Retina (tissue), 1 donor: ENCODE results near the gene DYRK3.
A peak's percentile ranks its signal among the peaks of the same experiment; 100 is the strongest.

Experiments
- DNase-seq: peaks from one replicate; pipeline ENCODE4 v3.0.0-alpha.2; 2016

Gene DYRK3

DNA sequence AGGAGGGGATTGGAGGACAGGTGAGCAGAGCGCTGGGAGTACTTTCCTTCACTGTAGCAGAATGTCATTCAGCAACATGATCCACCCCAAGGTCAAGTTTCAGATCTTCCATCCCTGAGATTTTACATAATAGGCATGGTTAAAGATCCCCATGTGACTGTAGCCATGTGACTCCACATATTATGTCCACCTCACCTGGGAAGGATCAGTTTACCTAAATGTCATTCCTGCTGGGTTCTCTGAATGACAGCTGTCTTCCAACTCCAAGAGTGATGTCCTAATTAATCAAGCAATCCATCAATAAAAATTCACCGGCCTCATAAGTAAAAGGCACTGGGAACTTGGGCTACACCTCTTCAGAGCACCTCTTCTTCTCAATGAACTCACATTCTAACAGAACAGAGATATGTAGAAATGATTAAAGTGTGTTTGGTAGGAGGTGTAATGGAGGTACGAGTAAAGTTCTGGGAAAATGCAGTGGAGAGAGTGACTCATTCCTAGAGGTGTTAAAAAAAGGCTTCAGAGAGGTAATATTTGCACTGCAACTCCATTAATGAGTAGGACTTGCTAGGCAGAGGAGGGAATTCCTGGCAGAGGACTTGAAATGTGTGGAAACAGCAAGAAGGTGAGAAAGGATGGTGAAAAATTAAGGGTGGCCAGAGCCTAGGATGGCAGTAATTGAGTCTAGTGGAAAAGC, 27.2 kb downstream of the DYRK3 start:
- DNase-seq: no peak

DNA sequence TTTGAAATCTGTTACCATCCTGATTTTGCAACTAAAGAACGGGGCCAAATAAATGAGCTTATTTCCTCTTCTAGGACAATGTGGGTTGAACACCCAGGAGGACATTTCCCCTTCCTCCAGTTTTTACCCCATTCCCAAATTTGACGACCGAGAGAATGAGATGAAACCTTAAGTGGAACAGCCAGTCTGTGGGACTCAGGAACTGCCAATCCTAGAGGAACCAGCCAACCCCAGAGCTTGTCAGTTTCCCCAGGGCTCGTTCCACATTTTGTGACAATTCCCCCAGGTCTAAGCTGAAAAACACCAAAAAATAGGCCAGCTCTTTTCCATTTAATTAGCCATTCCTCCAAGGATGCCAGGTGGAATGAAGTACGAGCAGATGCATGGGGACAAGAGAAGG, 28.0 kb downstream of the DYRK3 start:
- DNase-seq: no peak

DNA sequence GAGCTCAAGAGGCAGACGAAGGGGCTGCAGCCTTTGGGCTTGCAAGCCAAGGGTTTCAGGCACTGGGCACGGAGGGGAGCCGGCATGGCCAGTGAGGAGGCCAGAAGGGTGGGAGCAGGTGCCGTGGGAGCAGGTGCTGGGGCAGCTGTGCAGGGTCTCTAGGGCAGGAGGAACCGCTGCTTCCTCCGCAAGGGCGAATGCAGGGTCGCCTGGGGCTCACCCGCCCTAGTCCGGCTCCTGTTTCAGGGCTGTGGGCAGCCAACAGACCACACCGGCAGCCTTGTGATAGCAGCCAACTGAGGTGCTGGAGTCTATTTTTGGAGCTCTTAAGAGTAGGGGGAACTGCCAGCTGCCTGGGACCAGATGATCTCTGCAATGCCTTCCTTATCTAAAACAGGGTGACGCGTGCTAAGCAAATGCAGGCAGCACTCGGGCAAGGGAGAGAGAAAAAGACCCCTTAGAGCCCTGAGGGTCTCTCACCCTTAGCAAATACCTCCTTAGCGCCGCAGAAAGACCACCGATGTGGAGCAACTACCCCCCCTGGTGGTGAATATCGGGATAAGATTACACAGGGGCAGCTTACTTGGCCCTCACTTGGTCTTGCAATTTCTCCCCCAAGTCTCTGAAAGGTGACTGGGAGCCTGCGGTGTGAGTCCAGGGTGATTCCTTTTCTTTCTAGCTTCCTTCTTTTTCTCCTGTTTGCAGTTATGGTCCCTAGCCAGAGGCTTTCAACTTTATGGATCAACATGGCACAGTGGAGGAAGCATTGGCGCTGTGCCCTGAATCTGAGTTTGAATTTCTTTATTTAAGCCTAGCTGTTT, 28.7 kb downstream of the DYRK3 start:
- peak; percentile 90 for DNase-seq

DNA sequence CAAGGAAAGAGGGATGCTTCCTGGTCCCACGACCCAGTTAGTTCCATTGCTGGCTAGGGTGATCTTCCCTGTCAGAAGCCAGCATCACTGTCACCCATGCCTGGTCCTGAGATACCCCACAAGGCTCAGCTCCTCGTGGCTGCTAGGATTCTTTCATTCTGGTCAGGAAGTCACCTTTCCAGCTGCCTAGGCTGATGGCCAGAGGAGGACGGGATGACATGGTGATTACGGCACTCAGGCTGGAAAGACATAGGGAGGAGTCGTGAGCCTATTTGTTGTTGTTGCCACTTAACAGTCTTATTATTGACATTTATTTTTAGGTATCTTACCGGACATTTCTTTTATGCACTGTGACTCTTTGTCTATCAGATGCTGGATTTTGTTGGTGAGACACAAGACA, 29.4 kb downstream of the DYRK3 start:
- no peak for DNase-seq

DNA sequence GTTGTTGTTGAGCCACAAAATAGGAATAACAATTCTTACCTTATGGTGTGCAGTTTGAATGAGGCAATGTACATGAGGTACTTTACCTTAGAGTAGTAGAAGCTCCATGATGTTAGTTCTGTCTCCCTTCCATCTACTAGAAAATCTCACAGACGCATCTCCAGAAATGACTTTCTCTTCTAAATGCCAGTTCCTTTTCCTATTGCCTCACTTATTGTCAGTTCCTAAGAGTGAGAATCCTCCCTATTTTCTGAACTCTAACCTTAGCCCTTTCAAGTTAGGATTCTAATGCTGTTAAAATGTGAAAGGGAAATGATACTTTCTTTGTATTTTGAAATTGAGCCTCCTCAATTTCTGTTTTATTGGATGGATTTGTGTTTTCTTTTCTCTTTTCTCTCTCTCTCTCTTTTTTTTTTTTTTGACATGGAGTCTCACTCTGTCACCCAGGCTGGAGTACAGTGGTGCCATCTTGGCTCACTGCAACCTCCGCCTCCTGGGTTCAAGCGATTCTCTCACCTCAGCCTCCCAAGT, 30.8 kb downstream of the DYRK3 start:
- DNase-seq: no peak

DNA sequence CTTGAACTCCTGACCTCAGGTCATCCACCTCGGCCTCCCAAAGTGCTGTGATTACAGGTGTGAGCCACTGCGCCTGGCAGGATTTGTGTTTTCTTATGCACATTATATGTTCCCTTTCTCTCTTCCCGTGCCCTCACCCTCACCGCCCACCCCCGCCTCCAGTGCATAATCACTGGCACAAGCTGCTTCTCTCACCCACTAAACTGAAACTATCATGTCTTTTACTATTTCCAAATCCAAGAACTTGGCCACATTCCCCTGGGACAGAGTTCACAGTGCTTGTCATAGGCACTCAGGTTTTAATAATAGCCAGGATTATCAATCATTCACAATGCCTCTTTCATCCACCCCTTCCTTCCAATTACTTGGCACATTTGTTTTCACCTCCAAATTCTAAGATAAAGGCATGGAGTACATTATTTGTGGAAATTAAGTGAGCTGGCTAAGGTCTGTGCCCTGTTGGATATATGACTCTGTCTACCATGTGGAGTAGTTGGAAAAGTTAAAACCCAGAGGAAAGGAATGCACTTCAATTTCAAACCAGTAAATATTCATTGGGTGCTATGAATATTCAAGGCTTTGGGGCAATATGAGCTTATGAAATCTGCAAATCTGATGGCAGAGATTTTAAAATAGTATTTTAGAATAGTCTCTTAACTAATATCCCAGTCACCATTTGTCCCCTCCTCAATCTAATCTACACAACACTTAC, 31.8 kb downstream of the DYRK3 start:
- DNase-seq: no peak

DNA sequence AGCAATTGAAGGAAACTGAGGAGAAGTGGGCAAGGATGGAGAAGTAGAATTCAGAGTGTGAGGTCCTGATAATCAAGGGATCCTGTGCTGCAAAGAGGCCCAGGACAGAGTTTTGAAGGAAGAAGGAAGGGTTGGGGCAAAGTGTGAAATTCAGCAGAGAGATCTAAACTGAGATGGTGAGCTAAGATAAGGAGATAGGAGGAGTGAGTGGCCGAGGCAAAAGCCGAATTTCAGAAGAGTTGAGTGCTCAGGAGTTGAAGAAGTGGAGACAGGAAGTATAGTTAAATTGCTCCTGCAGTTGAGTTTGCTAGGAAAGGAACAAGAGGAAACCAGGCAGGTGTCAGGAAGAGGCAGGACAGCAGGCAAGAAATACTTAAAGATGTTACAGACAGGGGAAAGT, 33.0 kb downstream of the DYRK3 start:
- no peak for DNase-seq

DNA sequence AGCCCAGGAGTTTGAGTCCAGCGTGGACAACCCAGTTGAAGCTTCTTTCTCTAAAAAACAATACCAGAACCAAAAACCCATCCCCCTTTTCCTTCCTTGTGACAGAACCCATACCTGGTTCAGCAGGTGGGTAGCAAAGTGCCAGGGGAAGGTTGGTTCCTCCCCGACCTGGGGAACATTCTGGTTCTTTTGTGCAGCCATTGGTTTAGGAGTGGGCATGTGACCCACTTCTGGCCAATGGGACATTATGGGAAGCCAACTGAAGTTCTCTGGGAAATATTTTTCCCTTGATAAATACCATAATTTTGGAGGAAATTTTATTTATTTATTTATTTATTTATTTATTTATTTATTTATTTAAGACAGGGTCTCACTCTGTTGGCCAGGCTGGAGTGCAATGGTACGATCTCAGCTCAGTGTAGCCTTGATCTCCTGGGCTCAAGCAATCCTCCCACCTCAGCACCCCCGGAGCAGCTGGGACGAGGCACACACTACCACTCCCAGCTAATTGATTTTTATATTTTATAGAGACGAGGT, 33.6 kb downstream of the DYRK3 start:
- no peak for DNase-seq

DNA sequence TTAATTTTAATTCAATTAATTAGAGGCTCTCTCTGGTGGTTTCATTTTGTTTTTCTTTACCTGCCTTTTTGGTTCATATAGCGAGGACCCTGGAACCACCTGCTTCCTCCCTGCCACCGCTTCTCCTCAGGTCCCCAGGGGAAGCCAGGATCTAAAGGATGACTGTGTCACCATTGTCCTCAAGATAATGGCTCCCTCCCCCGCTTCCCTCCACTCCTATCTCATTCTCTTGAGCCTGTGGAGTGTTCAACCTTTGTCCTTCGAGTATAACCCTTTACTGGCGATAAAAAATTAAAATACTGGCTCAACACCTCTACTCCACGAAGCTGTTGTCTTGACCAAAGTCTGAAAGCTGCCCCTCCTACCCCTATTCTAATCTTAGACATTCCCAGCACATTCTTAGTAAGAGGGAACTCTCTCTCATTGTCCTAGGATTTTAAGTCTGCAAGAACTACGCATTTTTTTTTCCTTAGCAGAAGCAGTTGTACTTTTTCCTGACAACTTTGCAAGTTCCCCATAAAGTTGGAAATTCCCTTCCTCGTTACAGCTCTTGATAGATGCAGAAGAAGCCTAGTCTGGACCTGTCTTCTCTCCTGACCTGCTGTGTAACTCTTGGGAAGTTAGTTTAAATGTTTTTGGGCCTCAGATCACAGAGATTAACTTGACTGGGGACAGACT, 36.8 kb downstream of the DYRK3 start:
- no peak for DNase-seq

DNA sequence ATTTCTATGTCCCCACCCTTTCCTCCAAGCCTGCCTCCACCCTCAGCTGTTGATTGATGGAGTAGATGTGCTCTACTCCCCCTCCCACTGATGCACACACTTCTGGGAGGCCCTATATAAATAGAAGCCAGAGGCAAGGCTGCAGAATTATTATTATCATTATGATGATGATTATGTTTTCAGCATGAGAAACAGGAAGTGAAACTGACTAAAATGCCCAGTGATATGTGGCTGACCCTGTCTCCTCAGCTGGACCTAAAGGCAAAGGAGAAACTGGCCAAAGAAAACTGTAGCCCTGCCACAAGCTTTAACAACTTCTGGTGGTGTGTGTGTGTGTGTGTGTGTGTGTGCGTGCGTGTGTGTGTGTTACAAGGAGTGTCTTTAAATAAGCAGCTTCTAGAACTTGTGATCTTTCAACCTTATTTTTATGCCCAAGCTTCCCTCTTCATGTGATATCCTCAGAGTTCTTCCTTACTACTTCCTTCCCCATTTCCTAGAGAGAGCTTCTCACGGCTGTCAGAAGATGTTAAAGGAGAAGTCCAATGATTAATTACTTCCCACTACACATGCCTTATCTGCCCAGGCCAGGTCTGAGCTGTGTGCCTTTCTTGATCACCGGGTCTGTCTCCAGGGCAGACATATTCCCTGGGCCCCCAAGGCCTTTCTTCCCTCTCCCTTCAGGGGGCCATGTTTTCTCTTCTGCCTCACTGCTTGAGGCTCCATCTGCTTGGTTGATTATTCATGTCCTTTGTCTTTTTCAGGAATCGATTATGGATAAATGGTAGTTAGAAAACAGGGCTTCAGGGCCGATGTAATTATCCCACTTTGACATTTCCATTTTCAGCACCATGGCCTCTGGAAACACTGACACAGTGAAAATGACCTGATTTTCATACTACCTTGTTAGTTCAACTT, 37.8 kb downstream of the DYRK3 start:
- peak; percentile 77 for DNase-seq

DNA sequence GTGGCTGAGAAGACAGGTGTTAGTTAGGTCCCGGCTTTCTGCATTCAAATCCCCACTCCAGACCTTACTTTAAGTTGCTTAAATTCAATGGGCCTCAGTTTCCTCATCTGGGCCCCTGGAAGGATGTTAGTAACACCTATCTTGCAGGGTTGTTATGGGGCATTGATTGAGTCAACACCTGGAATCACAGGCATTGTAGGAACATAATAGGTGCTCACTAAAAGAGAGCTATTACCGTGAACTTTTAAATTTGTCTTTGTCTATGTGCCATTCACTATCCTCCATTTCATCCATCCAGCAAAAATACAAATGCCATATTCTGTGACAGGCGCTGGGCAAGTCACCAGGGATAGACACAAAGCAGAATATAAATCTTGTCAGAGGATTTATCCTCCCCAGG, 38.9 kb downstream of the DYRK3 start:
- DNase-seq: no peak

DNA sequence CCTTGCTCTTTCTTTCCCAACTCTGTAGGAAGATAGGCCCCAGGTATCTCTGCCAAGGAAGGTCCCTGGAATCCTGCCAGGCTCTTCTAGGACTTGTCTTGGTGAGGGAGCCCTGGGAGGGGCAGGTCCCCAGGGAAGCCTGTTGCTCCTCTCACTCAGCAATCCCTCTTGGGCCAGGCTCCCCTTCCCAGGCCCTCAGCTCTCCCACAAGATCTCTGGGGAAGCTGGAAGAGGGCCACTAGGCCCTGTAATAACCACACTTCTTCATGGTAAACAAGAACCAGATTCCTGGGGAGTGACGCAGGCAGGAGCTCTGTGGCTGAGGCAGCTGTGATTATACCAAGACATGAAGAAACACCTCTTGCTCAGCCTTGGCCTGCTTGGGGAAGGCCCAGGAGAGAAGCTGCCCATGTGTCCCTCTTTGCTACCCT, 39.4 kb downstream of the DYRK3 start:
- DNase-seq: no peak

DNA sequence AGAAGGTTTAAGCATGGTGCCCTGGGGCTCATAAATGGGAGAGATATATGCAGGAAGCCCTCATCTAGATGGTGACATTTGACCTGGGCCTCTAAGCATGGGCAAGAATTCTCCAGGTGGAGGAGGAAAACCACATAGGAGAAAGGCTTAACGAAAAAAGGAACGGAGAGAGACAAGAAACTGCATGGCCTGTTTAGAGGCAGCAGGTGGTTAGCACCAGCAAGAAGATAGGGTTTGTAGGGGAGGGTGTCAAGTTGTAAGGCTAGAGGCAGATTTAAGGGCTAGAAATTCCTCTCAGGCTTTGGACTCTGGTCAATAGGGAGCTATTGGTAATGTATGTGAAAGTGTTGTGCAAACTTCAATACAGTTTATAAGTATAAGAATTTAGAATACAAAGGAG, 41.2 kb downstream of the DYRK3 start:
- no peak for DNase-seq

DNA sequence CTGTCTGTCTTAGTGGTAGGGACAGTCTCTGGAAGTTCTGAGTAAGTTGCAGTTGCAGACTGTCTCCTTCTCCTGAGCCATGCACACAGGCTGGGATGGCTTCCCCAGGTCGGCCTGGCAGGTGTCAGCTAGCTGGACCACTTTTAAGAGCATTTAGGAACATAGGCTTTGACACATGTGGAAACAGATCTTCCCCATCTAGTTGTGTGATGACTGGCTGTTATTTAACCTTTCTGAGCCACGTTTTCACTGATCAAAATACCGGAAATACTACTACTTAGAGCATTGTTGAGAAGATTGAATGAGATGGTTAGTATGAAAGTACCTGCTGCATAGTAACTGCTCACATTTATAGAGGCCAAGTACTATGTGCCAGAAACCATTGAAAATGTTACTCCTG, 43.2 kb downstream of the DYRK3 start:
- no peak for DNase-seq

DNA sequence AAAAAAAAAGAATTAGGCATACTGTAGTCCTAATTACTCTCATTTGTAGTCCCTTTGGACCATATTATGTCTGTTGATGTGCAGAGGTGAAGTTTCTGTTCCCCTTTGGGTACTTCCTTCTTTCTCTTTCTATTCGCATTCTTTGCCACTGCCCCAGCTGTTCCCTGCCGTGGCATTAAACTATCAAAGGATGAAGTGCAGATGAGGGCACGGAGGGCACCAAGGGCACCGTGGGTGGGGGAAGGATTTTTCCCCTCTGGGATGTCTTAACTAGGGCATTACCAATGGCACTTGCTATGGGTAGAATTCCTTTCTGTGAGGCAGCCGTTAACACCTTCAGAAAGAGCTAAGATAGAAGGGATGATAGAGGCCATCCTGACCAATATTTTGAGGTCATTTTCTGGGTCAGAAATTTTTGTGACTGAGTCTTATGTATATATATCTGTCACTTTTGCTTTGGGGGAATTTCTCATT, 44.4 kb downstream of the DYRK3 start:
- no peak for DNase-seq

DNA sequence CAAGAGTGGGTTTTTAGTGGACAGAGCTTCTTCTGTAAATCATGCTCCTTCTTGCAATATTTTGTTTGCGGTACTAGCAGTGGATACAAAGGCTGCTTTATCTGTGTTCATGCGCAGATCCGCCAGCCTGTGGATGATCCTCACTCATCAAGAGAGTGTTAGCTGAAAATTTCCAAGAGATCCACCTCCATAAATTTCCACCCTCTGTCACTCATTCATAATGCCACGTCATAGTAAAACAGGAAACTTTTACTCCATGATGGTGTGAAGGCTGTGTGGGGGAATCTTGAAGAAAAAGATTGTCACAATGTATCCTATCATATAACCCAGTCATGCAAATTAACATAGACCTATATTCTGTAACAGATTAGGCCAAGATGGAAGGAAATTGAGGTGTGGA, 44.9 kb downstream of the DYRK3 start:
- DNase-seq: no peak

DNA sequence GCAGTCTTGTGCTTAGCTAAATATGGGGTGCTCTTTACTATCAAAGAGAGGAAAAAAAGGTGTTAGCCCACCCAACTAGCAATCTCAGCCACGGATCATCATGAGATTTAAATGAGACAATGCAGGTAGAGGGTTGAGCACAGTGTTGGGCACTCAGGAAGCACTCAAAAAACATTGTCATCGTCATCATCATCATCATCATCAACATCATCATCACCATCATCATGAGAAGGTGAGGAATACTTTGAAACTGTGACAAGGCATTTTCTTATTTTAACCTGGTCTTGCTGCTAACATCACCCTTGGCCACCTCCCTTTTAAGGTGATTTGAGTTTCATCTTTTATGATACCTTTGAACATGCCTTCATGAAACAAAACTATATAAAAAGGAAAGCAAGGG, 46.0 kb downstream of the DYRK3 start:
- no peak for DNase-seq

DNA sequence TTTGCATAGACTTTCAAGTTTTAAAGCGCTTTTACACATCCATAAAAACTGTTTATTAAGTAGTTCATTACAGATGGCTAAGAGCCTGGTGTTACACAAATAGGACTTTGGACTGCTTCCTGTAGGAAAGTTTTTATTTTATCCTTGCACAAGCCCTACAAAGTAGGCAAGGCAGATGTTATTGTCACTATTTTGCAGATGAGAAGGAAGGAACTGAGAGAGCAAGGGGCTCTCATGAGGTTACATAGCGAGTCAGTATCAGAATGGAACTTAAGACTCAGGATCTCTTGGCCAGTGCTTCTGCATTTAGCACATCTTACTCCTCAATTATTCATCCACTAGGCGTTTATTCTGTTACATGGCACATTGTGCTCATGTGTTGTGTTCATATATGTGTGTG, 46.8 kb downstream of the DYRK3 start:
- no peak for DNase-seq

DNA sequence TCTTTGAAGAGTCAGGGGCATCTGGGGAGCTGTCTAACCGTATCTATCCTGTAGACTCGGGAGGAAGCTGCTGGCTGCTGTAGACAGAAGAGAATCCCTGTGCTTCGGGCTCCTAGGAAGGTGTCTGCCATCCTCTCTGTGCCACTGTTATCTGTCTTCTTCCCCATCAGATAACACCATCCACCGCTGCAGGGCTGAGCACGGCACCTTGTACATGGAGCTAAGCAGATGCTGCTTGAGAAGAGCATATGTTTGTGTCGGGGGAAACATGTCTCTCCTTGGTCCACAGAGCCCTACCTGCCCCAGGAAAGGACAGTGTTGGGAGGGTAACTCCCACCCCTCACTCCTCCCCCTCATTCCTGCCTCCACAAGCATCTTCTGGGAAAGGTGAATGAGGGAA, 48.0 kb downstream of the DYRK3 start:
- DNase-seq: no peak

DNA sequence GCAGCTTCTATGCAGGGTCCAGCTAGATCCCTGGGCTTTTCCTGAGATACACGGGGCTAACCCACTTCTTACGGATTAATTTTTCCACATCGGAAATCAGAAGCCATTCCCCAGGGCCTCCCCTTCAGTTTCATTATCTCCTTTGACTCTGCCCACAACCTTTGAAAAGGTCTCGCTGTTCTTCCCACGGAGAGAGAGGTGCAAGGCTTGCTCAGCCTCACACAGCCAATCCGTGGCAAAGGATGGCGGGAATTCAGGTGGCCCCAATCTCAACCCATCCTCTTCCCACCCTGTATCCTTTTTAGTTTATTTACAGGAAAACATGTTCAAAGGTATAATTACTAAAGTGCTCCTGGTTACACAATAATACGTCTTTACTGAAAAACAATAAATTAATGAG, 48.7 kb downstream of the DYRK3 start:
- DNase-seq: no peak
